ENCODE results near the gene MCCC1.
"Not testable (repeated sequence)": the region's sequence is repeated elsewhere in the genome, so short reads cannot be mapped to it uniquely, and the experiment has no call there.

Gene MCCC1

GRCh38 chr3:183099026-183099837 is at the start of gene MCCC1:
Gene MCCC1, minus strand, starts transcription at chr3:183099496. Its CDS starts 56 bp downstream, at chr3:183099440.
- DNase-seq (ENCODE audit: low spot score) = peak; percentile 97

GRCh38 chr3:183148056-183148455 is 48.8 kb upstream of the MCCC1 start:
- DNase-seq (ENCODE audit: low spot score) = no peak

GRCh38 chr3:183144363-183144762 is 45.1 kb upstream of the MCCC1 start:
- DNase-seq (ENCODE audit: low spot score) = no peak

- no peak for DNase-seq (ENCODE audit: low spot score)
These were observed 42.9 kb upstream of the MCCC1 start for GRCh38 chr3:183142199-183142598.

- no peak for DNase-seq (ENCODE audit: low spot score)
These were observed 35.5 kb upstream of the MCCC1 start for GRCh38 chr3:183134844-183135243.

- no peak for DNase-seq (ENCODE audit: low spot score)
These were observed 33.1 kb upstream of the MCCC1 start for GRCh38 chr3:183132409-183132808.

GRCh38 chr3:183131735-183132134 is 32.4 kb upstream of the MCCC1 start:
- no peak for DNase-seq (ENCODE audit: low spot score)

- DNase-seq (ENCODE audit: low spot score) = no peak
These were observed 32.0 kb upstream of the MCCC1 start for GRCh38 chr3:183131186-183131725.

- no peak for DNase-seq (ENCODE audit: low spot score)
These were observed 29.9 kb upstream of the MCCC1 start for GRCh38 chr3:183129243-183129642.

- DNase-seq (ENCODE audit: low spot score) = no peak
These were observed 29.4 kb upstream of the MCCC1 start for GRCh38 chr3:183128709-183129108.

- DNase-seq (ENCODE audit: low spot score) = no peak
These were observed 24.6 kb upstream of the MCCC1 start for GRCh38 chr3:183123891-183124290.

GRCh38 chr3:183122257-183122932 is 23.1 kb upstream of the MCCC1 start:
- peak; percentile 36 for DNase-seq (ENCODE audit: low spot score)

- DNase-seq (ENCODE audit: low spot score) = no peak
These were observed 21.4 kb upstream of the MCCC1 start for GRCh38 chr3:183120538-183121215.

- DNase-seq (ENCODE audit: low spot score) = no peak
These were observed 17.8 kb upstream of the MCCC1 start for GRCh38 chr3:183117056-183117455.

- peak; percentile 30 for DNase-seq (ENCODE audit: low spot score)
These were observed 16.8 kb upstream of the MCCC1 start for GRCh38 chr3:183116025-183116614.

GRCh38 chr3:183114384-183115178 is 15.3 kb upstream of the MCCC1 start:
- no peak for DNase-seq (ENCODE audit: low spot score)

GRCh38 chr3:183109847-183110246 is 10.6 kb upstream of the MCCC1 start:
- not testable (repeated sequence) for DNase-seq (ENCODE audit: low spot score)

- no peak for DNase-seq (ENCODE audit: low spot score)
These were observed 9.2 kb upstream of the MCCC1 start for GRCh38 chr3:183108470-183108869.

- DNase-seq (ENCODE audit: low spot score) = no peak
These were observed 8.7 kb upstream of the MCCC1 start for GRCh38 chr3:183108001-183108449.

- DNase-seq (ENCODE audit: low spot score) = not testable (repeated sequence)
These were observed 8.1 kb upstream of the MCCC1 start for GRCh38 chr3:183107372-183107771.

GRCh38 chr3:183106635-183107034 is 7.3 kb upstream of the MCCC1 start:
- no peak for DNase-seq (ENCODE audit: low spot score)

All from CD4-positive, alpha-beta T cell treated with Interleukin-15 for 4 hours (primary cell).